Mononuclear cell (primary cell): ENCODE measurements around the gene CST3. TPM values are rescaled to one million over a fixed set of nuclear protein-coding genes. Genes with fewer than 3 reads are reported as not detected.

Experiments
- H3K27me3 ChIP-seq: 2 replicates; pipeline ENCODE4 v1.6.0; 2011; ENCODE audit warnings: low read length, control low read depth; ENCODE audit not compliant: insufficient read depth
- H3K4me1 ChIP-seq: 2 replicates; pipeline ENCODE4 v1.5.1; 2011; ENCODE audit warnings: mild to moderate bottlenecking, low read length, control low read depth; ENCODE audit not compliant: insufficient read depth
- H3K4me3 ChIP-seq: 2 replicates; pipeline ENCODE4 v1.5.1; 2011; ENCODE audit warnings: mild to moderate bottlenecking, low read length, moderate library complexity
- H3K9me3 ChIP-seq: 2 replicates; pipeline ENCODE4 v1.5.1; 2011; ENCODE audit warnings: low read depth, mild to moderate bottlenecking, control low read depth, low read length
- total RNA-seq: library from RNA; depleted of rRNA; stranded (reverse); fragments of >200 nt; gene quantifications from one replicate; pipeline ENCODE4 v1.2.3, GENCODE V29; 2012

Gene CST3
- total RNA-seq, 1 donor, result 486 TPM

DNA sequence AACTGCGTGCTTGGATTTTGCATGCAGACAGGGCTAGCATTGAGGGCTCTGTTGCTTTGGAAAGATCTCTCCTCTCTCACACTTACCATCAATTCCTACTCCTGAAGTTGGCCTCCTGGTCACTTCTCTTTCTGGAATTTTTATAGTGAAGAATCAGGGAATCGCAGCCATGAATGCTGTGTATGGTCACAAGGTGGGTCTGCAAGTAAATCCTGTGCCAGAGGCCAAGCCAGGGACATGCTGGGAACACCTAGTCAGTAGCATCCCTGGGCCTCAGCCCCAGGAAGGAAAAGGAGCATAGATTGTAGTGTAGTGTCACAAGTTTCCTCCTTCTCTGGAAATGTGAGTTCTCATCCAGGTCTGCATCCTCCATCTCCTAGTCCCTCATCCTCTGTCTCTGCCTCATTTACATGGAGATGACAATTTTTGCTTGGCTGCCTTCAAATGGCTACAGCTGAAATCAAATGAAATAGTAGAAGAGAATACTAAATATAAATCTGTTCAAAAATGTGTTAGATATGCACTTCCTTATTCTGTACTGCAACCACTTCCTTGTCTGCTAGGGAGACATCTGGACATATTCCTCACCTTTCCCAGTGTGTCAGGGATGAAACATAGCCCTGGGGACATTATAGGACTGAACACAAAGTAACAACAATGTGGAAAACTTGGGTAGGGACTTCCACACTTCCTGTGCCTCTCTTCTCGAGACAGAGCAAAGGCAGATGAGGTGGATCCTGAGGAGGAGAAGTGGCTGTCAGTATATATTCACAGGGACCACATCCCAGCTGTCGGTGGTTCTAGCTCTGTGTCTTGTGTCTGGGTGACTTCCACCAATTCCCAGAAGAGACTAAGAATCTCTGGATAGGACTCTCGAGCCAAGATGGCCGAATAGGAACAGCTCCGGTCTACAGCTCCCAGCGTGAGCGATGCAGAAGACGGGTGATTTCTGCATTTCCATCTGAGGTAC is 49.0 kb downstream of the CST3 start:
- Histone ChIP-seq H3K4me1 (no peaks in the 10 kb centered on the region), H3K9me3 (no peaks in the 10 kb centered on the region), H3K27me3 (no peaks in the 10 kb centered on the region), H3K4me3 (no peak overlapping the region)

DNA sequence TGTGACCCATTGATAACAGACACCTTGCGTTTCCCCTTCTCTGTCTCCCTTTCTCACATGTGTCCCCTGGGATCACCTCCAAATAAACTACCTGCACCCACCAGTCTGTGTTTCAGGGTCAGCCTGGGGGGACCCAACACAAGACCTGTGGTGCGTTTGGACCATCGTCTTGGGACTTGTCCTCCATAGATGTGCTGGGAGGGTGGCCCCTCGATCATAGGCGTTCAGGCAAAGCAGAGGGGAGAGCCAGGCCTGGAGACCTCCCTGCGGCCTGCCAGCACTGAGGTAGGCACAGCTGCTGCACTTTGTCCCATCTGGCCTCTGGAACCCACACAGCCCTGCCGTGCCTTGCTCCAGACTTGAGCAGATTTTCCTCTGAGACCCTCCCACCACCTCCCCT is 50.1 kb downstream of the CST3 start:
- no peaks in the 10 kb centered on the region for H3K4me1 ChIP-seq
- H3K4me3 ChIP-seq, result no peak overlapping the region
- no peaks in the 10 kb centered on the region for H3K27me3 ChIP-seq
- H3K9me3 ChIP-seq, result no peaks in the 10 kb centered on the region

DNA sequence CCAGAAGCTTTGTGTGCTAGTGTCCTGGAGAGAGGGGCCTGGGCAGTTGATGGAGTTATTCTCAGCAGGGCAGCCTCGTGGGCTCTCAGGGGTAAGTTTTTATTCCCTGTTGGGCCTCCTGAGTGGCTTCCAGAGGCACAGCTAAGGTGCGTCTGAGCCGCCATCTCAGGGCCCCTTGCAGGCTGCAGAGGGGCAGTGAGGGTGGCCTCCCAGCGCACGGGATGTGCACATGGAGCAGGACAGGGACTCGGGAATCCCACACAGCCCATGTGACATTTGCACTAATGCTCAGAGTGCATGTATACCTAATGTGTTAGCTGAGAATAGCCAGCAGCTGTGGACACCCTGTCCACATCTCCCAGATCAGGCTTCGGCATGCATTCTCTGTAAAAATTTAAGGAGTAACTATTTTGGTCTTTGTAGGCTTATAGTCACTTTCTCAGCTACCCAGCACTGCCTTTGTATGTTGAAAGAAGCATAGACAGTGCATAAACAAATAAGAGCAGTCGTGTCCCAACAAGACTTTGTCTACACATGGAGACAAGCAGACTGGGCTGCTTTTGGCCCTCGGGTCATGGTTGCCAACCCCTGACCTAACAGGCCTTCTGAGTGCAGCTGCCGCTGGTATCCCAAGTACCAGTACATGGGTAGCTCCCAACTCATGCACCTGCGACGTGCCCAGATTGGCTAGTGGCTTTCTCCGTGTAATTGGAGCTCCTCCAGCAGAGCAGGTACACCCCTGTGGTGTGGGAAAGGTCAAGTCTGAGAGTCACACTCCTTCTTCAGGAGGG is 50.8 kb downstream of the CST3 start:
- H3K4me1 ChIP-seq, result no peaks in the 10 kb centered on the region
- no peaks in the 10 kb centered on the region for H3K9me3 ChIP-seq
- H3K27me3 ChIP-seq, result no peaks in the 10 kb centered on the region
- no peak overlapping the region for H3K4me3 ChIP-seq

GRCh38 chr20:23585808-23586734 is 51.7 kb downstream of the CST3 start:
- Histone ChIP-seq H3K27me3 (no peaks in the 10 kb centered on the region), H3K4me1 (no peaks in the 10 kb centered on the region), H3K4me3 (no peak overlapping the region), H3K9me3 (no peaks in the 10 kb centered on the region)

- H3K27me3 ChIP-seq, result no peaks in the 10 kb centered on the region
- H3K4me1 ChIP-seq, result no peaks in the 10 kb centered on the region
- H3K9me3 ChIP-seq, result no peaks in the 10 kb centered on the region
- no peak overlapping the region for H3K4me3 ChIP-seq
Observed at GRCh38 chr20:23585449-23585807, 52.3 kb downstream of the CST3 start.

- Histone ChIP-seq H3K9me3 (no peaks in the 10 kb centered on the region), H3K27me3 (no peaks in the 10 kb centered on the region), H3K4me1 (no peaks in the 10 kb centered on the region), H3K4me3 (no peak overlapping the region)
Observed at GRCh38 chr20:23584434-23585199, 53.1 kb downstream of the CST3 start.

Other genes with a start within 250 kb of the CST3 start
- gene NAPB, start 216.5 kb downstream of the CST3 start, total RNA-seq, result 11.8 TPM
- not detected for gene CSTL1, start 198.3 kb downstream of the CST3 start, total RNA-seq
- gene CST11, start 185.1 kb downstream of the CST3 start, total RNA-seq, result not detected
- not detected for gene CST8, start 146.8 kb downstream of the CST3 start, total RNA-seq
- not detected for gene CST9L, start 69.5 kb downstream of the CST3 start, total RNA-seq
- gene CST9, start 32.0 kb downstream of the CST3 start, total RNA-seq, result not detected
- gene CST4, start 51.1 kb upstream of the CST3 start, total RNA-seq, result not detected
- gene CST1, start 113.0 kb upstream of the CST3 start, total RNA-seq, result not detected
- gene CST2, start 188.8 kb upstream of the CST3 start, total RNA-seq, result not detected
- gene CST5, start 241.8 kb upstream of the CST3 start, total RNA-seq, result not detected